Activated CD4-positive, alpha-beta T cell treated with anti-CD3 and anti-CD28 coated beads, Interleukin-2, amount 50 U/mL, for 16 hours (primary cell): Measurements from ENCODE around the gene NPL.
A peak's percentile ranks its signal among the peaks of the same experiment; 100 is the strongest.

Experiments
- DNase-seq: peaks from one replicate; pipeline ENCODE4 v3.0.0-alpha.2; 2020

NPL gene

DNA sequence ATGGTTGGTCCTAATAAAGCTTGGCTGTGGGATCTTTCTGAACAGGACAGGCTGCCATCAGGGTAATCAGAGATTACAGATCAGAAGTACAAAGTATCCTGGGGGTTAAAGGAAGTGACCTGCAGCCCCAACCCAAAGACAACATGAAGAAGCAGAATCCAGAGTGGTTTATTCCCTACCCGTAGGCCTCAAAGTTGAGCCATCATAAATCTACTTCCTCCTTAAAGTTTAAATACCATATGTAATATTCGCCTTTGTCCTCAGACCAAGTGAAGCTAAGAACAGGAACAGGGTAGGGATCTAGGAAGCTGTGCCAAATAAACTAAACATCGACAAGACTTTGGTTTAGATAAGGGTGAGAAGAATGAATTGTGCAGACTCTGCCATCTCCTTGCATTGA is 33.6 kb downstream of the NPL start:
- no peak for DNase-seq

DNA sequence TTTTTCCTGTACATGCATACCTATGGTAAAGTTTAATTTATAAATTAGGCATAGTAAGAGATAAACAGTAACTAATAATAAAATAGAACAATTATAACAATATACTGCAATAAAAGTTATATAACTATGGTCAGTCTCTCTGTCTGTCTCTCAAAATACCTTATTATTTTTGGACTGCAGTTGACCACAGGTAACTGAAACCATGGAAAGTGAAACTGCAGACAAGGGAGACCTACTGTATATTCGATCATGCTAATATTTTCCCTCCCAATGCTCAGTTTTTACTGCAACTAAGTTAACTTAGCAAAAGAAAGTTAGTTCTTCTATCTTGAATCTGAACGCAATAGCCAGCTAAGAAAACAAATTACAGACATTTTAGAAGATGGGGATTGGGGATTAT is 37.3 kb downstream of the NPL start:
- no peak for DNase-seq

DNA sequence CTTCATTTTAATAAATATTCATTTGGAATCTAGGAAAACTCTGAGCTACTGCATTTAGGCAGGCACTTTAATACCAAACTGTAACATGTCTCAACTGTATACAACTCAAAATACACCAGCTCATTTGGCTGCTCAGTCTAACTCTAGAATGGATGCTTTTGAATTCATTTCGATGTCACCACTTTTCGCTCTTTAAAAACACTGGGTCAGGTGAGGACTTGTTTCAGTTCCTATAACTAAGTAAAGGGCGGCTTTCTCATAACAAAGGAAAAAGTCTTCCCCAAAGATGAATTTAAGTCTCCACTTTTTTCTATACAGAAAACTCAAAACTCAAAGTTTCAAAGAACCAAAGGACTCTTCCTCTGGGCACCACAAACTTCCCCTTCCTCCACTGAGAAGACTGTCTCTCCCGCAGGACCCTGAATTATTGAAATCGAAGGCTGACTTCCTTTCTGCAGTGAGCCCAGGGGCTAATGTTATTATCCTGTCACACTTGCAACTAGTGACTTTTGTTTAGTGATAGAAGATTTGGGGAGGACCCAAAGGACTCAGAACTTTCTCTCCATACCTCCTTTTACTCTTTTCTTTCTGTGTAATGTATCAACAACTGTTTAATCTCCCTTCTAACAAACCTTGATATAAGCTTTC is 39.8 kb downstream of the NPL start:
- DNase-seq, result no peak

DNA sequence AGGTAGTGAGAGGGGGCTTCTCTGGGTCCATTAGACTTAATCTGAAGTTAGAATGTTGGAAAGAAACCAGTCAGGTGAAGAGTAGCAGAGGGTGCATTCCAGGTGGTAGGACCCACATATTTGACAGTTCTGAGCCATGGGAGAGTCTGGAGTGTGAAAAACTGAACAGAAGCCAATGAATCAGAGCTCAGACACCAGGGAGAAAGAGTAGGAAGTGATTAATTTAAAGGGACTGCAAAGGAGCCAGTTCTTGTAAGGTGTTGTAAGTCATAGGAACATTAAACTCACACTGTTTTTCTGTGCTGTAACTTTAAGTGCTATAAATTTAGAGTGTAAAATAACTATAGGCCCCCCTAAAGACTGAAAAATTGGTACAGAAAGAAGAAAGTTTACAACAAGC is 43.7 kb downstream of the NPL start:
- DNase-seq, result no peak

DNA sequence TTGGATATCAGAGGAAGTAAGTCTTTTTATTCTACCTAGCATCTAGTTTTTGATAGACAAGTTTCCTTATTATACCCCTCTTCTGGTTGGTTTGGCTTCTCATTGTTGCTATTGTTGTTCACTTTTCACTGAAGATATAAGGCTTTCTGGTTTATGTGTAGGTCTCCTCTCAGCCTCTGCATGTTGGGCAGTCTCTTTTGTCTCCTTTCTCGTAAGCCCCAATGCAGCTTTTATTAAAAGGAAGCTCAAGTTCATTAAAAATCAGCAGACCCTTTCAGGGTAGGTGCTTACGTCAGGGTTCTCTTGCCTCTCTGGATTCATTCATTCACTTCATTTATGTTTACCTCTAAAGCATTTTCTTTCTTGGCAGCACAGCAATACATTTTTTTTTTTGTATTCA is 44.8 kb downstream of the NPL start:
- DNase-seq, result no peak

DNA sequence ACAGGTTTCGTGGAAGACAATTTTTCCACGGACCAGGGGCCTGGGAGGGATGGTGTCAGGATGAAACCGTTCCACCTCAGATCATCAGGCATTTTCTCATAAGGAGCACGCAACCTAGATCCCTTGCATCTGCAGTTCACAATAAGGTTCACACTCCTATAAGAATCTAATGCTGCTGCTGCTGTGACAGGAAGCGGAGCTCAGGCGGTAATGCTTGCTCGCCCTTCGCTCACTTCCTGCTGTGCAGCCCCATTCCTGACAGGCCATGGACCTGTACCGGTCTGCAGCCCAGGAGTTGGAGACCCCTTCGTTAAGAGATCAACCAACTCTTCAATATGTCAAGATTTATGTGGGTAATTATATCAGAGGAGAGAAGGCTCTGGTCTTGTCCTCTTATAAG is 46.2 kb downstream of the NPL start:
- no peak for DNase-seq

DNA sequence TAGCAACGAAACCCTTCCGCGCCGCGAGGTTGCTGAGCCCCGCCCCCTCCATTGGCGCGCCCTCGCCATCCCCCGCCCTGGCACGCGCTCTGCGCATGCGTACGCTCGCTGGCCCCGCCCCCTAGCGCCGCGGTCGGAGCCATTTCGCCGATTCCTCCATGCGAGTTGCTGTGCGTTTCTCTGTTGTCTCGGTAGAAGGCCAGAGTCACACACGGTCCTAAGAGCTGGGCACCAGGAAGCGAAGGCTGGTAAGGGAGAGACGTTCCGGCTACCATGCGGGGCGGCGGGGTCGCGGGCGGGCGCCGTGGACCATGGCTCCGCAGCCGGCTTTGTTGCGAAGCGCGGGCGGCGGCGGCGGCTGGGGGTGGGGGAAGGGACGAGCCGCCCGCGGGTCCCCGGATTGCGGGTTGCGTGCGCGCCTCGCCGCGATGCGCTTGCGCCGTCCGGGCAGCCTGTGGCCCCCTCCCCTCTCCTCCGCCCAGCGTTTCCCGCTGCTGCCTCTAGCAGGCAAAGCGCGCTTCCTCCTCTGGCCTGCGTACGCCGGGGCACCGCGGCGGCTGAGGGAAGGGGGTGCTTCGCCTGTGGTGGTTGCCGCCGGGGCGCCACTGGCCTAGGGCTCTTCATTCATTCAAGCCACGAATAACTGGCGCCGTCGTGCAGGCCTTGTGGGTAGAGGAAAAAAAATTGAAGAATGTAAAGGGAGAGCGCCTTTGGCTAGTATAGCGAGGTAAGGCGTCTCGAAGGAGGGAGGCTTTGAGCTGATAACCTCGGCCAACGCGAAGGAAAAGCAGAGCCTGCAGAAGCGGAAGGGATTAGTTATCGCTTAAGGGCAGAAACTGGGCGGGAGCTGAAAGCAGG is 49.9 kb downstream of the NPL start, which contains the start of gene DHX9:
Gene DHX9 (plus strand): TSS at position 139 of the 858 bp plus-strand sequence. CDS start 3,220 bp downstream, outside the sequence.
- DNase-seq, result peak; percentile 93

DNA sequence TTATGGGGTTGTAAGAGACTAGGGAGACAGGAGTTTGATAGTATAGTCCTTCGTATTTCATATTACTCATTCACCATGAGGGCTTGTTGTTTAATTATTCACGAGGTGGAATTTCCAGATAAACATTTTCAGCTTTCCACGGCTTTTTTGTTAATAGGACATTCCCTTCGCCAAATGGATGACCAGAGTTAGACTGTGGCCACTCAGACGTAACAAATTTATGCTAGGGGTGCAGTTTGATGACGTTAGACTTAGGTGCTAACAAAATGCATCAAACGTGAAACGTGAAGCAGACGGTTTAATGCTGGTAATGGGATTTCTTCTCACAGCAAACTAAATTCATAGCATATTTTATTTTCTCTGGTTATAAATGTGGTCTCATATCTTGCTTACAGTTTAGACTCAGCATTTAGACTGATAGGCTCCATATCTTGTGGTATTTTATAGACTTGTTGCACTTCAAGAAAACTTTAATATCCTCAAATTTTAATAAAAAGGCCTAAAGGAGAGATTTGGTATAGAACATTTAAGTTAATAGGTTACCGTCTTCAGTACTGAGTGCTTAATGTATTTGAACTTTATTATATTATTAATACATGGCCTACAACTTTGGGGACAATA is 51.9 kb downstream of the NPL start:
- DNase-seq, result peak; percentile 26

DNA sequence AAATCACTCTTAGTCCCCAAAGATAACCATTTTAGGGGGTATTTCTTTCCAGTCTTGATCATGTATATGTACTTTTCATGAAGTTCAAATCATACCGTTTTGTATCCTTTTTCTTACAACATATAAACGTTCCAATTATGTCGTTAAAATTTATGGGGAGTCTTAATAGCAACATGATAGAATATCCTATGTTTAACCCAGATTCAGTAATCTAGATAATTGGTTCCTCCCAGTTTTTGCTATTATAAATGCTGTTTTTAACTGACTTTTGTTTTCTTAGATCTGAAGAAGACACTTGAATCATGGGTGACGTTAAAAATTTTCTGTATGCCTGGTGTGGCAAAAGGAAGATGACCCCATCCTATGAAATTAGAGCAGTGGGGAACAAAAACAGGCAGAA is 52.7 kb downstream of the NPL start:
- DNase-seq, result no peak

DNA sequence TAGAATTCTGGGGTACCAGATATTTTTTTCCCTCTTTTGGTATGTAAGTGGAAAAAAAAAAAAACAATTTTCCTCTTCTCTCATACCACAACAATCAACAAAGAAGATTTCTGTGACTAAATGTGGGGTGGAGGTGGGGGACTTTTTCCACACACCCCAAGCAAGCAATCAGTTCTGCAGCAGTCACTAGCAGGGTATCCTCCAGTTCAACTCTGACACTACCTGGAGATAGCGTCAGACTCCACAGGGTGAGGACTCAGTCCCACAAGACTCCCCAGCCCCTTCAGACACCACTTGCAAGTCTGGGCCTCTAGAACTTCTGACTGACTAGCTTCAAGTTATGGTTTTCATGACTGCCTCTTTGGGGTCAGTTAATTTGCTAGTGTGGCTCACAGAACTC is 55.8 kb downstream of the NPL start:
- DNase-seq, result peak; percentile 21

DNA sequence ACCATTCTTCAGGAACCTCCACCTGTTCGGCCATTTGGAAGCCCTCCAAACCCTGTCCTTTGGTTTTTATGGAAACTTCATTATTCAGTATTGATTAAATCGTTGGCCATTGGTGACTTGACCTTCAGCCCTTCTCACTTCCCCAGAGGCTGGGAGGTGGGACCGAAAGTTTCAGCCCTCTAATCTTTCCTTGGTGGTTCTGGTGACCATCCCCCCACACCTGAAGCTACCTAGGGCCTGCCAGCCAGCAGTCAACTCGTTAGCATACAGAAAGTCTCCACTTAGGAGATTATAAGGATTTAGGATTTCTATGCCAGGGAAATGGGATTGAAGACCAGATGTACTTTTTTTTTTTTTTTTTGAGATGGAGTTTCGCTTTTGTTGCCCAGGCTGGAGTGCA is 56.3 kb downstream of the NPL start:
- no peak for DNase-seq

DNA sequence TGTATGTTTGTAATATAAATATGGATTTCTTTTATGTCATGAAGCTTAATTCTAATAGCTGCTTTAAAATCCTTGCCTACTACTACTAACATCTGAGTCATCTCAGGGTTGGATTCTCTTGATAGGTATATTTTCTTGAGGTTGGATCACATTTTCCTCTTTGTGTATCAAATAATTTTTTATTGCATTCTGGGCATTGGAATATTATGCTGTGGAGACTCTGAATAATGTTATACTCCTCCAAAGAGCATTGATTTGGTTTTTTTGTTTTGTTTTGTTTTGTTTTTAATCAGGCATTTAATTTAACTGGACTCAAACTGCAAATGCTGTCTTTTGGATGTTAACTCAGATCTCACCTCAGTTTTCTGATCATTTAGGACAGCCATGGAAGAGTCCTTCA is 57.5 kb downstream of the NPL start:
- DNase-seq, result no peak

DNA sequence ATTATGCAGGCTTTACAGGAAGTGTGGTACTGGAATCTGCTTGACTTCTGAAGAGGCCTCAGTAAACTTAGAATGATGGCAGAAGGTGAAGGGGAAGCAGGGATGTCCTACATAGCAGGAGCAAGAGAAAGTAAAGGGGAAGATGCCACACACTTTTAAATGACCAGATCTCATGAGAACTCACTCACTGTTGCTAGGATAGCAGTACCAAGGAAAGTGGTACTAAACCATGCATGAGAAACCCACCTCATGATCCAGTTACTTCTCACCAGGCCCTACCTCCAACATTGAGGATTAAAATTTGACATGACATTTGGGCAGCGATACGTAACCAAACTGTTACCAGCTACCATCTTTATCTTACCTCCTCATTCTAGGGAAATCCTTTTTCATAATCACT is 59.2 kb downstream of the NPL start:
- DNase-seq, result no peak

DNA sequence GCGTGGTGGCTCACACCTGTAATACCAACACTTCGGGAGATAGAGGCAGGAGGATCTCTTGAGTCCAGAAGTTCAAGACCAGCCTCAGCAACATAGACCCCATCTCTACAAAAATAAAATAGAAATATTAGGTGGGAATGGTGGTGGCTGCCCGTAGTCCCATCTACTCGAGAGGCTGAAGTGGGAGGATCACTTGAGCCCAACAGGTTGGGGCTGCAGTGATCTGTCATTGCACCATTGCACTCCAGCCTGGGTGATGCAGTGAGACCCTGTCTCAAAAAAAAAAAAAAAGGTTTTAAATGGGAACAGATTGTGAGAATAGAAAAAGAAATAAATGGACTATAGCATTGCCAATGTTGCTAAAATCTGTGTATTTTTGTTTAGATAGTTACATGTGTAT is 60.7 kb downstream of the NPL start:
- DNase-seq, result no peak

DNA sequence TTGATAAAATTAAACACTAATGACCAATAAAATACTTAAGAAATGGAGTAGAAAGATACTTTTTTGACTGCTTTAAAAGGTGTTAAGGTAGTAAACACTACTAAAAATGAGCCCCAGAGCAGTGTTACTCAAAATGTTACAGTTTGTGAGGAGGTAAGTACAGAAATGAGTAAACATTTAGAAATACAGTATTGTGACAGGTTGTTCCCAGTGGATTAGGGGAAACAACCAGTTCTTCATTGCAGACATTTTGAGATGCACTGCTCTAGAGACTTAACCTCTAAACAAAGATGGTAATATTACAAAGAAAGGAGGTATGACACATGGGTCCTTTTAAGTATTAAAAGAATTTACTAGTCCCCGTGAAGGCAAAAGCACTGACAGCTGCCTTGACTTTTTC is 62.3 kb downstream of the NPL start:
- DNase-seq, result peak; percentile 24

DNA sequence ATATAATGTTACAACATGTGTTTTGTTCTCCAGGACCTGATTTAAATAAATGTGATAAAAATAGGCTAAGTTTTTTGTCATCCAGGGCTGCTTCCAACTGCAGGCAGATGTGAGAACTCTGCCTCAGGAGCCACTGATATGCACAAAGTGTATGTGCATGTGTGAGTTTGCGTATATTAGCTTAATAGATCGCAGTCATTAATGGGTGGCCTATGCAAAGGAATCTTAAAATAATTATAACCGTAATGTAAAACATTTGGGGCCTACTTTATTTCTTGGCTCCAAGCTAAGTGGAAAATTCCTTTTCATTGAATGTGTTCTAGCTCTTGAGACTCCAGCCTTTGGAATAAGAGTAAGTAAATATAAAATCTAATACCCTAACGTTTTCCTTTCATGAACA is 66.3 kb downstream of the NPL start:
- DNase-seq, result no peak

DNA sequence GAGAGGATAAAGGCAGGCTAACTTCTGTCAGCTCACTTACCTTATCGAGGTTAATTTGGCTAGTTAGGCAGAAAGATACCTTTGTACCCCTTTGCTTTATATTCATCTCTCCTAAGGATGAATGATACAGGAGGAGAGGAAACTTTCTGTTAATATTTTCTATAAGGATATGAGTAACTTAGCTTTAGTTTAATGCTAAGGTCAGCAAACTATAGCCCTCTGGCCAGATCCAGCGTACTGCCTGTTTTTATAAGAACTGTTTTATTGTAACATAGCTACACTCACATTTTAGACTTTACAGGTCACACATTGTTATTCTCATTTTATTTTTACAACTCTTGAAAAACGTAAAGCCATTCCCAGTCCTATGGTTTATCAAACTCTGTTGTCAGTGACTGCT is 67.6 kb downstream of the NPL start:
- no peak for DNase-seq

DNA sequence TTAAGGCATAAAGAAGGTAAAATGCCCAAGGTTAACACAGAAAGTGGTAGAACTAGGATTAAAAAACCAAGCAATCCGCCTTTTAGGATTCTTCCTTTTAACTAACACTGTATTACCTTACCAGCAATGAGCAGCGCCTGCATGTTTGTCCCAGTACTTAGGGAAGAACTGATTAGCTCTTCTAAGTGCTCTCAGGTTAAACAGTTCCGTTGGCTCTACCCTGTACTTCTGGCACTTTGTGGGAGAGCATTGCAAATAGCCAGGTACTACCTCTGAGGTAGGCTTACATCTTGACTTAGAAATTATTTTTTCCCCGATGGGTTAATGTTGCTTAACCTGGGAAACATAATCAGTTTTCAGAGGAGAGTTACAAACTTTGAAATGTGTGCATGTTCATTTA is 71.1 kb downstream of the NPL start:
- DNase-seq, result no peak

DNA sequence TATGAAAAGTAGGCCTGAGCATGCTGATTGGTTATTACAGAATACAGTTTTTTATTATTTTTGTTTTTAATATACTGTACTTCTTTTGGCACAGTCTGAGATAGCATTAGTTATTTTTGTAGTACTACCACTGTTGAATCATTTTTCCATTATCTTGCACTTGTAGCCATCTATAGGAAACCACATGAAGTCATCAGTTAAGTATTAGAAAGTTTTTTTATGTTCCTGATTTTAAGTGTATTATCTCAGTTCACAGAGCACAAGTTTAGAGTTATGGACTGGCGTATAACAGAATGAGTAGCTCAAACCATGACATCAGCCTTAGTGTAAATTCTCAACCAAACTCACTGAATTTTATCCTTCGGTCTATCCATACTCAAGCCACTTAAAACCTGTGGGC is 72.4 kb downstream of the NPL start:
- DNase-seq, result peak; percentile 27

DNA sequence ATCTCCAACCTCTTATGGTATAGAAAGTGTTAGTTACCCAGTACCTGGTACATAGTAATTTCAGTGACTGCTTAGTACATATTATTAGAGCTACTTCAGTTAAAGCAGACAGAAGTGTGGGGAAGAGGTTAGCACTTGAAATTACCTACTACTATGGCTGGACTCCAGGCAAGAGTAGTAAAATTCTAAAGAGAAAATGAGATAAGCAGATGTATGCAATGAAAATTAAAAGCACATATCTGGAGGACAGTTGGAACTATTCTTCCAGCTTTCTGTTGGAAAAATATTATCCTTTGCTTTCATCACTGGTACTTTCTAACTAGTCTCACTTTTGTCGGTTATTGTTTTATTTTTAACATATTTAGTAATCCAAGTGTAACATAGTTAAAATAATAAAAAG is 73.3 kb downstream of the NPL start:
- no peak for DNase-seq

DNA sequence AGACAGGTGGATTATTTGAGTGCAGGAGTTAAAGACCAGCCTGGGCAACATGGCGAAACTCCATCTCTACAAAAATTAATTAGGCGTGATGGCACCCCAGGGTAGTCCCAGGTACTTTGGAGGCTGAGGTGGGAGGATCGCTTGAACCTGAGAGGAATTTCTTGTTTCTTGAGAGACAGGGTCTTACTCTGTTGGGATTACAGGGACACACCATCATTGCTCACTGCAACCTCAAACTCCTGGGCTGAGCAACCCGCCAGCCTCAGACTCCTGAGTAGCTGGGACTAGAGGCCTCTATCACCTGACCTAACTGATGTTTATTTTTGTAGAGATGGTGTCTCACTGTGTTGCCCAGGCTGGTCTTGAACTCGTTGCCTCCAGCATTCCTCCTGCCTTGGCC is 74.4 kb downstream of the NPL start:
- no peak for DNase-seq

DNA sequence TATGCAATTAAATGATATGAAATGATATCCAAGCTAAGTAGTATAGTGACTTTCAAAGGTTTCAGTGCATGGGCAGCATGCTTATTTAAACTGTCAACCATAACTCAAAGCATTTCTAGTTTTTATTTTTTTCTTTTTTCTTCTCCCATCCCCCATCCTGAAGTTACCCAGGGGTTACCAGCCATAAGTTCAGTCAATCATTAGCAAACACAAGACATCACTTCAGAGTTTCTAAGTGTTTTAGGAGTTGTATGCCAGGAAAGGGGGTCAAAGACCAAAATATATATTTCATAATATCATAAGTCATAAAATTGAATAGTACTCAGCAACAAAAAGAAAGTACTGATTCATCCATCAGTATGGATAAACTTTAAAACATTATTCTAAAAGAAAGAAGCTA is 78.3 kb downstream of the NPL start:
- DNase-seq, result no peak

DNA sequence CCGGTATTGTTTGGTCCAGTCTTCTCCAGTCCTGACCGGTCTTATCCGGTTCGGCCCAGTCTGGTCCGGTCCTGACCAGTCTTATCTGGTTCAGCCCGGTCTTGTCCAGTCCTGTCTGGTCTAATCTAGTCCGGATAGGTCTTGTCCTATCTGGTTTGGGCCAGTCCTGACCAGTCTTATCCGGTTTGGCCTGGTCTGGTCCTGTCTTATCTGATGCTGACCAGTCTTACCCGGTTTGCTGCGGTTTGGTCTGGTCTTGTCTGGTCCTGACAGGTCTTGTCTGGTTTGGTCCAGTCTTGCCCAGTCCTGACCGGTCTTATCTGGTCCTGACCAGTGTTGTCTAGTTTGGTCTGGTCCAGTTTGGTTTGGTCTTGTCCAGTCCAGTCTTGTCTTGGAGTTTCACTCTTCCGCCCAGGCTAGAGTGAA is 79.7 kb downstream of the NPL start:
- DNase-seq, result no peak

DNA sequence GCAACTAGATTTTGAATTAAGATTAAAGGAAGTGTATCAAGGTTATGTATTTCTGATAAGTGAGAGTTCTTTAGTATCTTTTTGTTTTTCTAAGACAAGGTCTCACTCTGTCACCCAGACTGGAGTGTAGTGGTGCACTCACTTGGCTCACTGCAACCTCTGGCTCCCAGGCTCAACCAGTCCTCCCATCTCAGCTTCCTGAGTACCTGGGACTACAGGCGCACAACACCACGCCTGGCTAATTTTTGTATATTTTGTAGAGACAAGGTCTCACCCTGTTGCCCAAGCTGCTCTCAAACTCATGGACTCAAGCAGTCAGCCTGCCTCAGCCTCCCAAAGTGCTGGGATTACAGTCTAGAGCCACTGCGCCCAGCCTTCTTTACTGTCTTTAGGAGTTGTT is 83.3 kb downstream of the NPL start:
- no peak for DNase-seq
